GM18907 (cell line): Measurements from ENCODE around the gene MAP3K19.
A peak's percentile ranks its signal among the peaks of the same experiment; 100 is the strongest.

Experiments
- ATAC-seq: cut with Tn5 transposase; IDR thresholded peaks from one replicate; pipeline ENCODE4 v1.9.1; 2021; ENCODE audit warnings: mild to moderate bottlenecking, moderate library complexity; ENCODE audit not compliant: unreplicated experiment

Gene MAP3K19

DNA sequence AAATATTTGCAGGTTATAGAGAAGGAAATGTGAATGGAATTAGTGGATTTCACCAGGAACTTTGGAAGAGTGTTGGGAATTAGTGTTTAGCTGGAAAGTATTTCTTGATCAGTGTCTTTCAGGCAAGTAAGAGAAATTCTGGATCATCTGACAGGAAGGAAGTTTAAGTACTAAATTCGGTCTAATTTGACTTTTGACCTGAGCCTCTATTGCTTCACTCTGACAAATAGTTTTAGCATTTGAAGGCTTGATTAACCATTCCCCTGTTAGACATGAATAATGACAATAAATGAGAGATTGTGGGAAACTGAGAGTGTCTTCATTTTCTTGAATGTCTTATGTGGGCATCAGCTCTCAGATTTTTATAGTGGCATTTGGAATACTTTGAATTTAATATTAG lies 112.6 kb downstream of the MAP3K19 start:
- ATAC-seq, result no peak

DNA sequence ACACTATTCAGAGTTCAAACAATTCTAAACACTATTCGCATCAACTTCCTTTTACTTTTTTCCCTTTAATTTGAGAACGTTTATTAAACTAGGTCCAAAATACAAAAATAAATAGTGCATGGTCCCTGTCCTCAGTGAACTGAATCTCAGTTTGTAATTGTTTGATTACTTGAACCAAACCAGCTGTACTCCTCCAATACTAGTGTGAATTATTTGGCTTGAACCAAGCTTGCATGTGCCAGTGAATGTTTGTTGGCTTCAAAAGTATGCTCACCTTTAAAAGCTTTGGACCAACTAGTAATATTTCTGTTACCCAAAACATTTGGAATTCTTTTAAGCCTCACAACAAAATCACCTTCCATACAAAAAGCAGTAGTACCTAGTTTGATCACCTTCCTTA lies 113.1 kb downstream of the MAP3K19 start:
- no peak for ATAC-seq

DNA sequence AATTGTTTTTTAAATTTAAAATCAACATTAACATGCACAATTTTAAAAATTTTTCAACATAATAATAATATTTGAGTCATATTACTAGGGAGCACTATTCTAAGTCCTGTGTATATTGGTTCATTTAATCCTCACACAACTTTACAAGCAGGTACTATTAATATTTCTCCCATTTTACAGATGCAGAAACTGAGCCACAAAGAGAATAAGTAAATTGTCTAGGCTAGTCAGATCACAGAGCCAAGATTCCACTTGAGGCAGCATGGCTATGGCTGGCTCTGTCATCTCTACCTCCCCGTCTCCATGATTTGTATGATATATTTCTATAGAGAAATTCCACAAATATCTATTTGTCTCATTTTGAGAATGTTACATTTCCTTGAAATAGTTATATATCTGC lies 113.5 kb downstream of the MAP3K19 start:
- ATAC-seq, result no peak

DNA sequence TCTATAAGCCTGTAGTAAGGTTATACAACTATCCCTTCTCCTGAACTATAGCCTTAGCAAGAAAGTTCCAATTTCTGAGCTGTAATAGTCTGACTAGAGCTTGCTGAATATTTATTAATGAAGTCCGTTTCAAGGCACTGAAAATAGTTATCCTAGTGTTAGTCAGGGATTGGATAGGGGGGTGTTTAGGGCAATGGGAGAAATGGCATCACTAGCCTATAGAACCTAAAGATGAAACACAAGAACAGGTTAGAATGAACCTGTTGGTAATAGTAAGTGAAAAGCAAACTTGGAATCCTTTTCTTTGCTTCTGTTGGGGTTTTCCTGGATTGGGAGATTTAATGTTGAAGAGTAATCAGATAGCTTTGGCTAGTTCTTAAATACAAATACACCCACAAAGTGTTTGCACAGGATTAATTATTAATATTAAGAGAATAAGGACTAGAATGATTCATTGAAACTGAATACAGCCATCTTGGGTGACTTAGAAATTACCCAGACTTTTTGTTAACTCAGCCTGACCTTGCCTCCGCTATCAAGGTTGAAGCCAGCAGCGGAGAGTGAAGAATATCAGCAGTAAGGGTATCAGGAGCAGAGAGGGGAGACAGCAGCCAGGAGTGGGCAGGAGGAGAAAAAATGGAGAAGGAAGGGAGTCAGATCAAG lies 114.3 kb downstream of the MAP3K19 start:
- ATAC-seq, result no peak

DNA sequence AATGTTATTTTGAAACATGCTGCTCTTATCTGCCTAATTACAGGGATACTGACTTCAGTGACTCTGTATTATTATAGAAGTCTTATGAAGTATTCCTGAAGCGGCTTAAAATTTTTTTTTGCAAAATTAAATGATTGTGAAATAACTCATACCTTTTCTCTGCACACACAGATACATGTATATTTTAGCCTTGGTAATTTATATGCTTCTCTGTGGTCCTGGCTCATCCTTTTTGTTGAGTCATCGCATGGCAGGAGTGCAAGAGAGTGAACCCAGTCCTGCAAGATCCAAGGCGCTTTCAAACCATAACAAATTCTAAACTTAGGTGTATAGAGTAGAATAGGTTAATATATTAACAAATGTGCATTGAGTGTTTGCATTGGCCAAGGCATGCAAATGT lies 120.1 kb downstream of the MAP3K19 start:
- ATAC-seq, result no peak

DNA sequence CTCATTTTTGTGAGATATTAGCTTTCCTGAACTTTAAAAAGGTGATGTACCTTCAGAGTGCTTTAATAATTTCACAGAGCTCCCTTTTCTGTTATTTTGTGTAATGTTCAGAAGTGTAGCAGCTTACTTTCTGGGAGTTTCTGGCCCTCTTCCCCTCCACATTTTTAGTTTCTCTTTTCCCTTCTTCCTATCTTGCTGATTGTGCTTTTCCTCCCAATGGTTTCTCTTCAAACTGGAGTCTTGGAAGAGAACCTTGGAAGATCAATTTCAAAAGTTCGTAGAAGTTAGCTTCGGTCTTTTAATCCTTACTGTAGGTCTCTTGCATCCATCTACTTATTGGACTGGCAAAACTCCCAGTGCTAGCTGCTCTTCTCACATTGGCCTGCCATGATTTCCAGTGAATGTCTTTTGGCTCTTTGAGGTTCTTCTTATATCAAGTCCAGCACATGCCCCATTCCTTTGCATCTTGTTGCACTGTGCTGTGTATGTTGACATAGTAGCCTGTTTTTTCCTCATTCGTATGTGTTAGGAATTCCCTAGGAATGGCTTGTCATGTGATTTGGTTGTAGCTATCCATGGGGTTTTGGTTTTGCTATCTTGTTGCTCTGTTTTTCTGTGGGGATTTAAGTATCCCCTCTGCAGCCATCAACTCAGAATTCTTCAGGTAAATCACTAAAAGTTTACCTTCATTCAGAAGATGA lies 120.9 kb downstream of the MAP3K19 start:
- no peak for ATAC-seq

DNA sequence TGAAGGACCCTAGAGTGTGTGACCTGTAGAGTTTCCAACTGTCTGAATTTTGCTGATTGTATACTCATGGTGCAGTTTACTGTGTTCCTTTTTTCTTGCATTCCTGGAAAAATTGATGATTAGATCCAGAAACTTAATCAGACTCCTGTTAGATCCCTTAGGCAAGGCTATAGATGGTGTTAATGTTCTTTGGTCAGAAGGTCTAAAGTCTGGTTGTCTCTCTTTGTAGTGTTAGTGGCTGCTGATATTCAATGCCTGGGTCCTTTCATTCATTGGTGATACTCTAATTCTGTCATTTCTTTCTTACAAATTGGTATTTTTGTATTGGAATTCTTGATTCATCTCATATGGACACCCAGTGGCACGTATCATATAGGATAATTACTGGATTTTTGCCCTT lies 122.3 kb downstream of the MAP3K19 start:
- no peak for ATAC-seq

DNA sequence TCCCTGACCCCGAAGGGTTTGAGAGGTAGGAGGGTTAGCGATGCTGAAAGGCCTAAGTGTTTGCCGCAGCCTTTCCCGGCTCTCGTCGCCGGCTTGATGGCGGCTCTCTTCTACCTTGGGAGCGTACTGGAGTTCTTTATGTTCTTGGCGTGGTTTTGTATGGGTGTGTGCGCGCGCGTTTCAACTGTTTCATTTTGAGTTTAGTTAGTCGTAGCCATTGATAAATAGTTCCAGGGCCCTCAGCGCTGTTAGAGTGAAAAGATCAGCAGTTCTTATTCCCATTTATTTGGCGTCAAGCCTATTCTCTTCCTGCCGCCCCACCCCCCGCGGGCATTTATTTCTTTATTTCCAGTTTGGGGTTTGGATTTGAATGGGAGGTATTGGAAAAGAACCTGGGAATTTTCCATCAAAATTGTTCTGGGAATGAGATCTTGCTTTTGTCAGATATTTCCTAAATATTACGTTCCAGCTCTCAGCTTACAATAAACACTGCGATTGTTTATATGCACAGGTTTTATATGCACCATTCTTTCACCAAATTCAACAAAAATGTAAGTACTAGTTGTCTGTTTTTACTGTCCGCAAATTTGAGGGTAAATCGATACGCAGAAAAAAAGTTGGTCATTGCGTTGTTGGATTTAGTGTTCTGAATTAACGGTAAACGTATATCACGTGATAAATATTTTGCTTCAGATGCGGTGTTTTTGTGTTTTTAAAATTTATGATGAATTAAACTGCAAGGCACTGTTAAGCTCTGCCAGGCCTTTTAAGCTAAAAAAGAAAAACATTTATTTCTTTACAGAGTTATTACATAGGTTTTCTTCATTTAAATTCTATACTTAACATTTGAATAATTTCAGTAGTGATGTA lies 127.7 kb downstream of the MAP3K19 start:
- no peak for ATAC-seq

DNA sequence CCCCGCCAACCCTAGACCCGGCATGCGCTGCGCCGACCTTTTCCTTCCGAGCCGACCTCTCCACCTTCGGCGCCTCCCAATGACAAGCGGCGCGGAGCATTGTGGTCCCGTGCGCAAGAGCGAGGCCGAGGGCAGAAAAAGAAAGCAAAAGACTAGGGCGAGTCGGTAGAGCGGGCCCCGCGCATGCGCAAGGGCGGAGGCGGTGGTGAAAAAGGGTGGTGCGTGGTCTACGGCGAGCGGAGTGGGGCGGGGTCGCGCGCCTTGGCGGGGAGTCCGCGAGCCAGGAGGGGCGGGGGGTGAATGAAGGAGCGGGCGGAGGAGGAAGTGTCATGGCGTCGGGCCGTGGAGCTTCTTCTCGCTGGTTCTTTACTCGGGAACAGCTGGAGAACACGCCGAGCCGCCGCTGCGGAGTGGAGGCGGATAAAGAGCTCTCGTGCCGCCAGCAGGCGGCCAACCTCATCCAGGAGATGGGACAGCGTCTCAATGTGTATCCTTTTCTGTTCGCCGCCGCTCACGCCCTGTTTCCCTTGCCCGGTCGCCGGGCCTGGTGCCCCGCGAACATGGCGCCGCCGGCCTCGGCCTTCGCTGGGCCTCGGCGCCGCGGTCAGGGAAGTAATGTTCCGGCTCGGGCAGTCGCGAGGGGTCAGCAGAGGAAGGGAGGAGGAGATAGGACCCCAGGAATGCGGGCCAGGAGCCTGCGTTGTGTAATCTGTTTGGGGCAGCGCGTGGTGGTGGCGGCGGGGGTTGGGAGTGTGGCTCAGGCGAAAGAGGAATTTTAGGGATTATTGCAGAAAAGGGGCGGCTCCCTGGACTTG lies 128.5 kb downstream of the MAP3K19 start, which contains the start of gene CCNT2:
Gene CCNT2 (plus strand): TSS at position 297 of the 815 bp plus-strand sequence. CDS start 33 bp downstream, at position 330.
- peak; percentile 88 for ATAC-seq

DNA sequence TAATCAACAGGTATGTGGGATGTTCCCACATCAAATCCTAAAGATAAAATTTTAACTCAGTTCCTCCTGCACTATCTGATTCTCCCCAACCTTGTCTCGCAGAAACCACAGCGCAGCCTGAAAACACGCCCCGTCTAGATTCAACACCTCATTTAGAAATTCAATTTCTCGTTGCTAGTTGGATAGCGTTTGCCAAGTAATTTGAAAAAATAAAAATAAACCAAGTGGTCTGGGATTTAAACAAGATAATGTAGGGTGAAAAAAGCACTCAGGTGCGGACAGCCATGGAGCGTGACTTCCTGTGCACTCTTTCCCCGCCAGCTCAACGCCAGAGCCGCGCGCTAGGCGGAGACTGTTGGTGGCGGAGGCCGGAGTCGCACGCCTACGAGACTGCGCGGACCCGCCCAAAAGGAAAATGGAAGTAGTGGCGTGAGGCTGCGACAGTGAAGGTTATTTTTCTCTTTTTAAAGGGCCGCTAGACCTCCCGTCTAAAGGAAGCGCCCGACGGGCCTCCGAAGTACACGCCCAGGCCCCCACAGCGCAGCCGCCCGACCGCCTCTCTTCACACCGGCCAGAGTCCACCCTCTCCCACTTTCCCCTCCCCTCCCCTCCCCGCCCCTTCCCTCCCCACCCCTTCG lies 129.2 kb downstream of the MAP3K19 start:
- peak; percentile 86 for ATAC-seq

DNA sequence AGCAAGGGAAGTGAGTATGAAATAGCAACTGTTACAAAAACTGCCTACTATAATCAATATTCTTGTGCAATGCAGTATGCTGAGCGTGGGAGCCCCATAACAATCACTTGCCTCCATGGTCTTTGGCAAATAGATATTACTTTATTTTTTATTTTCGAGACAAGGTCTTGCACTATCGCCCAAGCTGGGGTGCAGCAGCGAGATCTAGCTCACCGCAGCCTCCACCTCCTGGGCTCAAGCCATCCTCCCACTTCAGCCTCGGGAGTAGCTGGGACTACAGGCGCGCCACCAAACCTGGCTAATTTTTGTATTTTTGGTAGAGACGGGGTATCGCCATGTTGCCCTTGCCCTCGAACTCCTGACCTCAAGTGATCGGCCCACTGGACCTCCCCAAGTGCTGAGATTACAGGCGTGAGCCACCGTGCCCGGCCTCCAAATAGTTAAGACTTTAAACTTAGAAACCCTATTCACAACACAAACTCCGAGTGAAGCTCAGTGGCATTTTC lies 129.8 kb downstream of the MAP3K19 start:
- ATAC-seq, result peak; percentile 1
